ENCODE results near the gene C8G. TPM values are rescaled to one million over a fixed set of nuclear protein-coding genes. Genes with fewer than 3 reads are reported as not detected.

Gene C8G
- total and polyA plus RNA-seq, 2 of the 4 experiments (the other 2 are of a cell fraction) = 0.80 TPM; not detected in 1

DNA sequence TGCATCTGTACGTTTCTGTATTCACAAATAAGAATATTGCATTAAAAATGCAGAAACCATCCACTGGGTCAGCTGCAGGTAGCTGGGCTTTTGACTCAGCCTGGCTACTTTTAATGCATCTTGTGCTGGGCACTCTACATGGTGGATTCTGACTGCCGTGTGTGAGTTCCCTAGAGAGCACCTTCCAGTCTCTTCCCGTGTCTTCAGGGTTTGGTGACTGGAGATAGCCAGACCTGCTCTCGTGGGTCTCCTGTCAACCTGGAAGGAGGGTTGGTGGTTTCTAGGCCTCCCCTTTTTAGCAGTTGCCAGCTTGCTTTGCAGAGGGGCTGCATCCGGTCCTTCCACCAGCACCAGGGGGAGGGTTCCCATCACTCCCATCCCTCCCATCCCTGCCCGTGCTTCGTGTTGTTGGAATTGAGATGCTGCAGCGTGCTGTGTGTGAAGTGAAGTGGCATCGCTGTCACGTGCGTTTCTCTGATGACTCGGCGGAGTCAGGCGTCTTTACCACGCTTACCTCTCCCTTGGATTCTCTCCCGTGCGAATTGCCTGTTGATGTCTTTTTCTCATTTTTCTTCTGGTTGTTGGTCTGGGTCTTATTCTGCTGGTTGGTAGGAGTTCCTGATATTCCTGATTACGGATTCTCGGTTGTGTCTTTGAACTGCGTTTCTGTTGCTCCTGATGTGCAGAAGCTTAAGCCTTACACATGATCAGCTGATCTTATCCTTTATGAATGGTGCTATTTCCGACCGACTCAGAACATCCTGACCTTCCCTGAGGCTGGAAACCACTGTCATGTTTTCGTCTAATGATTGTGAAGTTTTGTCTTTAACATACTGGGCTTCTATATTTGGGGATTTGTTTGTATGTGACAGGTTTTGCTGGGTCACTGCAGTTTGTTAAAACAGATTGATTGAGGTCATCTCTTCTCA is 17.4 kb upstream of the C8G start:
- Histone ChIP-seq H3K9me1 (ENCODE audit: insufficient read depth, low read length) (no peaks in the 10 kb centered on the region), H3K36me3 (ENCODE audit: control insufficient read depth, insufficient read depth, low read length) (peaks cover 10% of the 10 kb centered on the region), H3K56ac (ENCODE audit: extremely low read depth, insufficient read depth, low read length) (no peak overlapping the region), H3K27ac (ENCODE audit: insufficient read depth, low read length) (no peak overlapping the region), H3K23ac (ENCODE audit: low read depth, low read length) (no peak overlapping the region), H3K27me3 (ENCODE audit: control insufficient read depth, insufficient read depth, low read length) (no peaks in the 10 kb centered on the region), H2BK5ac (ENCODE audit: low read depth, low read length, poor library complexity, severe bottlenecking) (no peak overlapping the region), H3K4ac (ENCODE audit: low read depth, low read length) (no peak overlapping the region), H3K4me3 (ENCODE audit: insufficient read depth, low read depth, low read length) (no peak overlapping the region), H3K9me3 (ENCODE audit: control insufficient read depth, insufficient read depth, low read length) (no peaks in the 10 kb centered on the region), H2BK120ac (ENCODE audit: low read depth, low read length) (no peak overlapping the region), H3K4me1 (ENCODE audit: control insufficient read depth, insufficient read depth, low read length) (no peaks in the 10 kb centered on the region), H3K79me1 (ENCODE audit: low read depth in 1 of 2, low read length in 2 of 2) (no peaks in the 10 kb centered on the region; a peak in 1 of 4 replicates), H4K20me1 (ENCODE audit: insufficient read depth, low read length) (no peaks in the 10 kb centered on the region), H2AK9ac (replicated peaks; ENCODE audit: low read depth, low read length, poor library complexity) (peak overlapping the region; percentile 5), H3K4me2 (ENCODE audit: low read depth, low read length) (no peak overlapping the region), H3K14ac (replicated peaks; ENCODE audit: low read depth, low read length) (no peak overlapping the region), H3K18ac (ENCODE audit: low read depth, low read length) (no peak overlapping the region), H4K5ac (ENCODE audit: low read depth, low read length) (no peak overlapping the region), H2BK15ac (ENCODE audit: low read depth, low read length) (no peak overlapping the region), H4K8ac (ENCODE audit: low read depth in 2 of 2, low read length in 2 of 2) (no peak overlapping the region), H4K91ac (ENCODE audit: insufficient read depth, low read depth, low read length) (no peak overlapping the region), H2BK20ac (ENCODE audit: low read depth, low read length) (no peak overlapping the region), H2AK5ac (ENCODE audit: low read depth, low read length) (no peak overlapping the region), H3K9ac (ENCODE audit: low read depth, low read length) (no peak overlapping the region), H2AFZ (replicated peaks; ENCODE audit: low read length, poor library complexity) (no peak overlapping the region)
- no TSS peak for BruUV-seq (replicated peaks)
- POLR2A ChIA-PET (ENCODE audit: unreplicated experiment) = no interaction called here
- no peak for ATAC-seq (ENCODE audit: low read depth)
- dilution Hi-C loops (cut with HindIII; ENCODE audit: low sequenced_read_pairs, unreplicated experiment) (no loop called here), in situ Hi-C loops (cut with MboI; ENCODE audit: low sequenced_read_pairs) (no loop called here), intact Hi-C loops (cut with micrococcal nuclease) (no loop called here)
- CTCF ChIA-PET = interaction anchor here (1.4 kb wide), 1 partner anchor 9 kb away, joined by 4 read pairs; no protein-coding TSS in a partner anchor
- 90% methylated on average over 2 of the region's 23 CpGs; no CpG with 5 or more reads in 1 of the 2 experiments for WGBS, 2 experiments (ENCODE audit: extremely low coverage in 2 of 2, insufficient read length in 1 of 2)
- DNase-seq = peak; percentile 28
- TF ChIP-seq MAZ (IDR thresholded peaks at IDR 0.05; ENCODE audit: borderline replicate concordance, low read depth, low read length) = no peak
- TF ChIP-seq POLR2A (IDR thresholded peaks at IDR 0.05; ENCODE audit: low read depth, low read length) = no peak
- TF ChIP-seq USF2 (IDR thresholded peaks at IDR 0.05; ENCODE audit: low read depth, low read length) = no peak
- no peak for TF ChIP-seq CEBPB (IDR thresholded peaks at IDR 0.05; ENCODE audit: low read depth, low read length)
- no peak for TF ChIP-seq CHD1 (IDR thresholded peaks at IDR 0.05; ENCODE audit: low read depth, low read length)
- TF ChIP-seq RFX5 (IDR thresholded peaks at IDR 0.05; ENCODE audit: low read depth, low read length) = no peak
- TF ChIP-seq RCOR1 (IDR thresholded peaks at IDR 0.05; ENCODE audit: insufficient replicate concordance, low read length) = no peak
- no peak for TF ChIP-seq CTCF (conservative IDR thresholded peaks at IDR 0.05; ENCODE audit: low read depth, low read length)
- no peak for TF ChIP-seq ELK1 (IDR thresholded peaks at IDR 0.05; ENCODE audit: borderline replicate concordance, low read depth, low read length)
- TF ChIP-seq SMC3 (IDR thresholded peaks at IDR 0.05; ENCODE audit: low read depth, low read length) = no peak
- no peak for TF ChIP-seq NFE2L2 (IDR thresholded peaks at IDR 0.05; ENCODE audit: low read depth, low read length)
- no peak for TF ChIP-seq FOS (IDR thresholded peaks at IDR 0.05; ENCODE audit: low read depth, low read length)
- no peak for TF ChIP-seq MAFK (IDR thresholded peaks at IDR 0.05; ENCODE audit: low read depth, low read length)
- TF ChIP-seq BHLHE40 (IDR thresholded peaks at IDR 0.05; ENCODE audit: low read depth, low read length) = no peak
- no peak for TF ChIP-seq RAD21 (IDR thresholded peaks at IDR 0.05; ENCODE audit: low read length)

Measured in IMR-90 (cell line).